Stomach smooth muscle (tissue), 2 donors: ENCODE measurements around the gene LHPP.

Source experiments
- H3K27ac ChIP-seq: one replicate; pipeline ENCODE4 v1.7.0; 2013; ENCODE audit warnings: mild to moderate bottlenecking, low read length, inconsistent platforms
- H3K27me3 ChIP-seq, 2 donors: one replicate each; pipeline ENCODE4 v1.7.0; 2013; ENCODE audit warnings: low read length in 2 of 2; ENCODE audit not compliant: insufficient read depth in 2 of 2, control insufficient read depth in 1 of 2
- H3K36me3 ChIP-seq, 2 donors: one replicate each; pipeline ENCODE4 v1.7.0; 2013; ENCODE audit warnings: low read length in 2 of 2; ENCODE audit not compliant: control insufficient read depth in 2 of 2, insufficient read depth in 2 of 2
- H3K4me1 ChIP-seq: one replicate; pipeline ENCODE4 v1.7.0; 2013; ENCODE audit warnings: low read length; ENCODE audit not compliant: control insufficient read depth, insufficient read depth
- H3K4me3 ChIP-seq, 2 donors: one replicate each; pipeline ENCODE4 v1.7.0; 2013; ENCODE audit warnings: low read length in 2 of 2
- H3K9ac ChIP-seq, 2 donors: one replicate each; pipeline ENCODE4 v1.7.0; 2013; ENCODE audit warnings: low read length in 2 of 2, mild to moderate bottlenecking in 1 of 2
- H3K9me3 ChIP-seq, 2 donors: one replicate each; pipeline ENCODE4 v1.7.0; 2013; ENCODE audit warnings: low read length in 2 of 2; ENCODE audit not compliant: control insufficient read depth in 2 of 2
- donor health status: healthy.
- donor health status: Pancreatic carcinoma.

Gene LHPP

GRCh38 chr10:124566981-124567835 lies 105.6 kb downstream of the LHPP start:
- H3K9me3 ChIP-seq: no peaks in the 10 kb centered on the region
- H3K36me3 ChIP-seq: no peaks in the 10 kb centered on the region
- H3K9ac ChIP-seq: no peak overlapping the region
- no peaks in the 10 kb centered on the region for H3K4me1 ChIP-seq
- no peak overlapping the region for H3K27ac ChIP-seq
- no peak overlapping the region for H3K4me3 ChIP-seq
- H3K27me3 ChIP-seq: no peaks in the 10 kb centered on the region

GRCh38 chr10:124568339-124568738 lies 106.7 kb downstream of the LHPP start:
- Histone ChIP-seq H3K4me3 (no peak overlapping the region), H3K9me3 (no peaks in the 10 kb centered on the region), H3K36me3 (no peaks in the 10 kb centered on the region), H3K27me3 (no peaks in the 10 kb centered on the region), H3K9ac (no peak overlapping the region), H3K4me1 (no peaks in the 10 kb centered on the region), H3K27ac (no peak overlapping the region)

GRCh38 chr10:124568848-124569622 lies 107.4 kb downstream of the LHPP start:
- Histone ChIP-seq H3K4me1 (no peaks in the 10 kb centered on the region), H3K36me3 (no peaks in the 10 kb centered on the region), H3K27me3 (no peaks in the 10 kb centered on the region), H3K9ac (no peak overlapping the region), H3K4me3 (no peak overlapping the region), H3K27ac (no peak overlapping the region), H3K9me3 (no peaks in the 10 kb centered on the region)

GRCh38 chr10:124569623-124570470 lies 108.2 kb downstream of the LHPP start:
- Histone ChIP-seq H3K4me3 (no peak overlapping the region), H3K4me1 (no peaks in the 10 kb centered on the region), H3K27me3 (no peaks in the 10 kb centered on the region), H3K9ac (no peak overlapping the region), H3K27ac (no peak overlapping the region), H3K36me3 (no peaks in the 10 kb centered on the region), H3K9me3 (no peaks in the 10 kb centered on the region)

GRCh38 chr10:124570646-124571045 lies 109.0 kb downstream of the LHPP start:
- Histone ChIP-seq H3K9me3 (no peaks in the 10 kb centered on the region), H3K27ac (no peak overlapping the region), H3K36me3 (no peaks in the 10 kb centered on the region), H3K4me3 (no peak overlapping the region), H3K9ac (no peak overlapping the region), H3K4me1 (no peaks in the 10 kb centered on the region), H3K27me3 (no peaks in the 10 kb centered on the region)

- Histone ChIP-seq H3K4me3 (no peak overlapping the region), H3K36me3 (no peaks in the 10 kb centered on the region), H3K4me1 (no peaks in the 10 kb centered on the region), H3K9ac (no peak overlapping the region), H3K9me3 (no peaks in the 10 kb centered on the region), H3K27me3 (no peaks in the 10 kb centered on the region), H3K27ac (no peak overlapping the region)
These were observed 111.1 kb downstream of the LHPP start for GRCh38 chr10:124572751-124573150.

- no peaks in the 10 kb centered on the region for H3K36me3 ChIP-seq
- no peaks in the 10 kb centered on the region for H3K27me3 ChIP-seq
- H3K4me3 ChIP-seq: no peak overlapping the region
- H3K4me1 ChIP-seq: no peaks in the 10 kb centered on the region
- H3K9ac ChIP-seq: no peak overlapping the region
- H3K9me3 ChIP-seq: no peaks in the 10 kb centered on the region
- no peak overlapping the region for H3K27ac ChIP-seq
These were observed 112.3 kb downstream of the LHPP start for GRCh38 chr10:124573726-124574455.

- Histone ChIP-seq H3K27me3 (no peaks in the 10 kb centered on the region), H3K9me3 (no peaks in the 10 kb centered on the region)
These were observed 112.9 kb downstream of the LHPP start for GRCh38 chr10:124574456-124575070.

GRCh38 chr10:124575107-124576035 lies 113.7 kb downstream of the LHPP start:
- Histone ChIP-seq H3K36me3 (no peaks in the 10 kb centered on the region), H3K9ac (no peak overlapping the region), H3K9me3 (no peaks in the 10 kb centered on the region), H3K4me3 (no peak overlapping the region), H3K27ac (no peak overlapping the region), H3K27me3 (no peaks in the 10 kb centered on the region), H3K4me1 (no peaks in the 10 kb centered on the region)

More at GRCh38 chr10:124574456-124575070, 112.9 kb downstream of the LHPP start:
- Histone ChIP-seq H3K9ac (no peak overlapping the region), H3K4me1 (no peaks in the 10 kb centered on the region), H3K4me3 (no peak overlapping the region), H3K27ac (no peak overlapping the region), H3K36me3 (no peaks in the 10 kb centered on the region)
